IPS-18a (cell line): Measurements from ENCODE around the gene CPNE5.

Source experiments
- H3K27ac ChIP-seq: one replicate; pipeline ENCODE4 v1.5.1; 2013; ENCODE audit warnings: low read length
- H3K27me3 ChIP-seq: one replicate; pipeline ENCODE4 v1.6.1; 2013; ENCODE audit warnings: mild to moderate bottlenecking, low read length; ENCODE audit not compliant: control insufficient read depth, insufficient read depth
- H3K36me3 ChIP-seq: one replicate; pipeline ENCODE4 v1.6.1; 2013; ENCODE audit warnings: low read depth, low read length; ENCODE audit not compliant: control insufficient read depth
- H3K4me1 ChIP-seq: one replicate; pipeline ENCODE4 v1.6.1; 2013; ENCODE audit warnings: low read depth, low read length; ENCODE audit not compliant: control insufficient read depth
- H3K4me3 ChIP-seq: one replicate; pipeline ENCODE4 v1.5.1; 2013; ENCODE audit warnings: low read length
- H3K9ac ChIP-seq: one replicate; pipeline ENCODE4 v1.6.1; 2013; ENCODE audit warnings: mild to moderate bottlenecking, low read length, moderate library complexity
- H3K9me3 ChIP-seq: one replicate; pipeline ENCODE4 v1.6.1; 2013; ENCODE audit warnings: low read depth, low read length; ENCODE audit not compliant: control insufficient read depth

Gene CPNE5

GRCh38 chr6:36742146-36742545 lies 97.1 kb downstream of the CPNE5 start:
- Histone ChIP-seq H3K4me3 (no peak overlapping the region), H3K36me3 (no peaks in the 10 kb centered on the region), H3K27ac (no peak overlapping the region), H3K4me1 (no peaks in the 10 kb centered on the region), H3K9ac (no peak overlapping the region), H3K27me3 (no peaks in the 10 kb centered on the region), H3K9me3 (no peaks in the 10 kb centered on the region)

- no peak overlapping the region for H3K27ac ChIP-seq
- H3K27me3 ChIP-seq = no peaks in the 10 kb centered on the region
- H3K4me1 ChIP-seq = no peaks in the 10 kb centered on the region
- no peaks in the 10 kb centered on the region for H3K36me3 ChIP-seq
- no peak overlapping the region for H3K4me3 ChIP-seq
- no peaks in the 10 kb centered on the region for H3K9me3 ChIP-seq
- no peak overlapping the region for H3K9ac ChIP-seq
These were observed 98.4 kb downstream of the CPNE5 start for GRCh38 chr6:36740818-36741179.

- Histone ChIP-seq H3K27me3 (no peaks in the 10 kb centered on the region), H3K27ac (no peak overlapping the region), H3K36me3 (no peaks in the 10 kb centered on the region), H3K4me1 (no peaks in the 10 kb centered on the region), H3K9ac (no peak overlapping the region), H3K9me3 (no peaks in the 10 kb centered on the region), H3K4me3 (no peak overlapping the region)
These were observed 99.1 kb downstream of the CPNE5 start for GRCh38 chr6:36739947-36740817.

GRCh38 chr6:36738108-36738507 lies 101.1 kb downstream of the CPNE5 start:
- no peak overlapping the region for H3K9ac ChIP-seq
- H3K4me3 ChIP-seq = no peak overlapping the region
- H3K27me3 ChIP-seq = no peaks in the 10 kb centered on the region
- no peaks in the 10 kb centered on the region for H3K4me1 ChIP-seq
- no peaks in the 10 kb centered on the region for H3K36me3 ChIP-seq
- no peaks in the 10 kb centered on the region for H3K9me3 ChIP-seq
- H3K27ac ChIP-seq = no peak overlapping the region

GRCh38 chr6:36737043-36737785 lies 102.0 kb downstream of the CPNE5 start:
- no peaks in the 10 kb centered on the region for H3K27me3 ChIP-seq
- H3K4me1 ChIP-seq = no peaks in the 10 kb centered on the region
- no peak overlapping the region for H3K27ac ChIP-seq
- H3K9ac ChIP-seq = no peak overlapping the region
- H3K9me3 ChIP-seq = no peaks in the 10 kb centered on the region
- H3K4me3 ChIP-seq = no peak overlapping the region
- H3K36me3 ChIP-seq = no peaks in the 10 kb centered on the region

GRCh38 chr6:36735110-36736071 lies 103.9 kb downstream of the CPNE5 start:
- Histone ChIP-seq H3K36me3 (no peaks in the 10 kb centered on the region), H3K9me3 (no peaks in the 10 kb centered on the region), H3K4me1 (no peaks in the 10 kb centered on the region), H3K9ac (no peak overlapping the region), H3K4me3 (no peak overlapping the region), H3K27ac (no peak overlapping the region), H3K27me3 (no peaks in the 10 kb centered on the region)

- Histone ChIP-seq H3K27ac (no peak overlapping the region), H3K4me3 (no peak overlapping the region), H3K27me3 (no peaks in the 10 kb centered on the region), H3K36me3 (no peaks in the 10 kb centered on the region), H3K9me3 (no peaks in the 10 kb centered on the region), H3K4me1 (no peaks in the 10 kb centered on the region), H3K9ac (no peak overlapping the region)
These were observed 104.7 kb downstream of the CPNE5 start for GRCh38 chr6:36734486-36735060.

- Histone ChIP-seq H3K4me3 (no peak overlapping the region), H3K27me3 (no peaks in the 10 kb centered on the region)
These were observed 105.9 kb downstream of the CPNE5 start for GRCh38 chr6:36733300-36733699.

GRCh38 chr6:36731622-36732310 lies 107.5 kb downstream of the CPNE5 start:
- Histone ChIP-seq H3K9ac (no peak overlapping the region), H3K9me3 (no peaks in the 10 kb centered on the region), H3K36me3 (no peaks in the 10 kb centered on the region), H3K4me1 (no peaks in the 10 kb centered on the region), H3K4me3 (no peak overlapping the region), H3K27me3 (no peaks in the 10 kb centered on the region), H3K27ac (no peak overlapping the region)

More at GRCh38 chr6:36733300-36733699, 105.9 kb downstream of the CPNE5 start:
- Histone ChIP-seq H3K27ac (no peak overlapping the region), H3K9ac (no peak overlapping the region), H3K9me3 (no peaks in the 10 kb centered on the region), H3K36me3 (no peaks in the 10 kb centered on the region), H3K4me1 (no peaks in the 10 kb centered on the region)

GRCh38 chr6:36730424-36731380 lies 108.5 kb downstream of the CPNE5 start:
- no peaks in the 10 kb centered on the region for H3K27me3 ChIP-seq
- H3K4me3 ChIP-seq = no peak overlapping the region
- H3K9me3 ChIP-seq = no peaks in the 10 kb centered on the region
- no peak overlapping the region for H3K27ac ChIP-seq
- no peak overlapping the region for H3K9ac ChIP-seq
- no peaks in the 10 kb centered on the region for H3K4me1 ChIP-seq
- no peaks in the 10 kb centered on the region for H3K36me3 ChIP-seq
